Activated CD4-positive, alpha-beta T cell treated with anti-CD3 and anti-CD28 coated beads, Interleukin-2, amount 50 U/mL, for 4 hours (primary cell): Measurements from ENCODE around the gene SGMS2.

Experiments used
- DNase-seq, 2 experiments: peaks; one replicate each; pipeline ENCODE4 v3.0.0-alpha.2; 2020

Gene SGMS2

GRCh38 chr4:107831140-107831539 lies 6.4 kb downstream of the SGMS2 start:
- DNase-seq, result no peak

GRCh38 chr4:107832275-107832807 lies 7.6 kb downstream of the SGMS2 start:
- DNase-seq, result no peak

- DNase-seq, result no peak
These were observed 9.6 kb downstream of the SGMS2 start for GRCh38 chr4:107834241-107834794.

- no peak for DNase-seq
These were observed 10.7 kb downstream of the SGMS2 start for GRCh38 chr4:107835406-107835805.

- DNase-seq, result no peak
These were observed 12.6 kb downstream of the SGMS2 start for GRCh38 chr4:107837317-107837716.

- DNase-seq, result no peak
These were observed 13.3 kb downstream of the SGMS2 start for GRCh38 chr4:107837776-107838618.

- DNase-seq, result no peak
These were observed 14.3 kb downstream of the SGMS2 start for GRCh38 chr4:107838861-107839565.

GRCh38 chr4:107843391-107843790 lies 18.7 kb downstream of the SGMS2 start:
- DNase-seq, result no peak

GRCh38 chr4:107845681-107846080 lies 20.9 kb downstream of the SGMS2 start:
- no peak for DNase-seq

- DNase-seq, result no peak
These were observed 25.7 kb downstream of the SGMS2 start for GRCh38 chr4:107850438-107850837.

- DNase-seq, result no peak
These were observed 29.0 kb downstream of the SGMS2 start for GRCh38 chr4:107853444-107854355.

- no peak for DNase-seq
These were observed 29.8 kb downstream of the SGMS2 start for GRCh38 chr4:107854356-107855022.

- no peak for DNase-seq
These were observed 31.0 kb downstream of the SGMS2 start for GRCh38 chr4:107855723-107856122.

GRCh38 chr4:107856901-107857300 lies 32.2 kb downstream of the SGMS2 start:
- DNase-seq, result no peak

- DNase-seq, result no peak
These were observed 33.0 kb downstream of the SGMS2 start for GRCh38 chr4:107857741-107858140.

GRCh38 chr4:107858158-107858742 lies 33.5 kb downstream of the SGMS2 start:
- no peak for DNase-seq

GRCh38 chr4:107862658-107863057 lies 37.9 kb downstream of the SGMS2 start:
- no peak for DNase-seq

- DNase-seq, result no peak
These were observed 38.7 kb downstream of the SGMS2 start for GRCh38 chr4:107863416-107863815.

- no peak for DNase-seq
These were observed 39.2 kb downstream of the SGMS2 start for GRCh38 chr4:107863850-107864371.

GRCh38 chr4:107866726-107867125 lies 42.0 kb downstream of the SGMS2 start:
- no peak for DNase-seq

GRCh38 chr4:107870236-107870635 lies 45.5 kb downstream of the SGMS2 start:
- DNase-seq, result no peak
